ENCODE measurements around the gene ATP6V0A4. TPM values are rescaled to one million over a fixed set of nuclear protein-coding genes. Genes with fewer than 3 reads are reported as not detected.

Gene ATP6V0A4
- total RNA-seq, result under 1 TPM; 0.38 to 0.74 TPM

GRCh38 chr7:138797715-138798320 is at the start of gene ATP6V0A4, which contains the start of gene TMEM213:
ATP6V0A4 (minus strand) TSS chr7:138798196; CDS start chr7:138771247, 26,949 bp downstream.
TMEM213 (plus strand) TSS chr7:138797994; CDS start chr7:138798105, 111 bp downstream.
- H3K9me3 Mint-ChIP-seq, result no peaks in the 10 kb centered on the region
- H3K4me3 Mint-ChIP-seq, result no peak within 1 kb of the TSS
- no peak for DNase-seq
- peaks cover 6% of the 10 kb centered on the region for H3K4me1 Mint-ChIP-seq (ENCODE audit: low read depth)
- peaks cover 8% of the 10 kb centered on the region for H3K27me3 Mint-ChIP-seq (ENCODE audit: low read depth)
- ATAC-seq (replicated peaks in 1 of 2), result no peak
- H3K27ac Mint-ChIP-seq, result no peak within 1 kb of the TSS
- no peaks in the 10 kb centered on the region for H3K36me3 Mint-ChIP-seq (ENCODE audit: insufficient read depth in 2 of 2)

GRCh38 chr7:138845711-138846110 is 47.7 kb upstream of the ATP6V0A4 start:
- no peaks in the 10 kb centered on the region for H3K36me3 Mint-ChIP-seq (ENCODE audit: insufficient read depth in 2 of 2)
- H3K27ac Mint-ChIP-seq, result no peak overlapping the region
- no peak for DNase-seq
- H3K9me3 Mint-ChIP-seq, result peaks cover 0 to 2% of the 10 kb centered on the region in 2 donors
- H3K4me3 Mint-ChIP-seq, result no peak overlapping the region
- peaks cover 8% of the 10 kb centered on the region for H3K27me3 Mint-ChIP-seq (ENCODE audit: low read depth)
- no peak for ATAC-seq (replicated peaks in 1 of 2)
- no peaks in the 10 kb centered on the region for H3K4me1 Mint-ChIP-seq (ENCODE audit: low read depth)

- DNase-seq, result no peak
- no peak overlapping the region for H3K27ac Mint-ChIP-seq
- H3K9me3 Mint-ChIP-seq, result no peaks in the 10 kb centered on the region
- no peak for ATAC-seq (replicated peaks in 1 of 2)
- no peaks in the 10 kb centered on the region for H3K27me3 Mint-ChIP-seq (ENCODE audit: low read depth)
- no peaks in the 10 kb centered on the region for H3K36me3 Mint-ChIP-seq (ENCODE audit: insufficient read depth in 2 of 2)
- no peaks in the 10 kb centered on the region for H3K4me1 Mint-ChIP-seq (ENCODE audit: low read depth)
- H3K4me3 Mint-ChIP-seq, result no peak overlapping the region
Measured at GRCh38 chr7:138843632-138844580, 45.9 kb upstream of the ATP6V0A4 start.

DNA sequence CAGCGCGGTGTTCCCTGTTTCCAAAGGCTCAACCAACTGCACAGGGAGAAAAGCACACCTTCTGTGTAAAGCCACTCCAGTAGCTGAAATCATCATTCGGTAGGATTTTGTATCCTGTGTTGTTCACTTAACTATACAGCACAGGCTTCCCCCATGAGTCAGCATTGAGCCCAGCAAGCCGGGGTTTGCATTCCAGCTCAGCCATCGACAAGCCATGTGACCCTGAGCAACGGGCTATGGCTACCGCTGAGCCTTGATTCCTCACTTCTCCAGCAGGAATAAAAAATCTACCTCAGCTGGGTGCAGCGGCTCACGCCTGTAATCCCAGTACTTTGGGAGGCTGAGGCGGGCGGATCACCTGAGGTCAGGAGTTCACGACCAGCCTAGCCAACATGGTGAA is 44.1 kb upstream of the ATP6V0A4 start:
- H3K36me3 Mint-ChIP-seq (ENCODE audit: insufficient read depth in 2 of 2), result no peaks in the 10 kb centered on the region
- no peak for ATAC-seq (replicated peaks in 1 of 2)
- H3K4me3 Mint-ChIP-seq, result no peak overlapping the region

DNA sequence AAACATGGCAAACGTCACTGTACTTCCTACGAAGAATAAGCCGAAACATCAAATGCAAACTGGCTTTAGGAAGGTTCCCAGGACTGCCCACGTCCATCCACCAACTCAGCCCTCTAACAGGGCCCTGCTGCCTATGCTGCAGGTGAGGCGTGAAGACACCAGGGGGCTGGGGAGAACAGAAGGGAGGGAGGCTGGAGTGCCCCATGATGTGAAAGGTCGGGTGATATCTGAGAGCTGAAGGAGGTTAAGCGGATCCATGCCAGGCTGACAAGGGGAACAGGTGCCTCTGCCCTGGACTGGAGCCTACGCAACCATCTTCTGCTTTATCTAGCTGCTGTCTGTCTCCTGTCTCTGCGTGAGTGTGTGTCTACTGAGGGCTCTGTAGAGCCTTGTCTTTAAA is 40.2 kb upstream of the ATP6V0A4 start:
- Mint-ChIP-seq H3K27ac (no peak overlapping the region), H3K36me3 (ENCODE audit: insufficient read depth in 2 of 2) (no peaks in the 10 kb centered on the region), H3K27me3 (ENCODE audit: low read depth) (peaks cover 14% of the 10 kb centered on the region), H3K9me3 (no peaks in the 10 kb centered on the region), H3K4me1 (ENCODE audit: low read depth) (peaks cover 19% of the 10 kb centered on the region), H3K4me3 (no peak overlapping the region)
- DNase-seq (no peak), ATAC-seq (replicated peaks in 1 of 2) (no peak)

More for the DNA sequence above, 44.1 kb upstream of the ATP6V0A4 start:
- no peaks in the 10 kb centered on the region for H3K27me3 Mint-ChIP-seq (ENCODE audit: low read depth)
- no peaks in the 10 kb centered on the region for H3K9me3 Mint-ChIP-seq
- no peaks in the 10 kb centered on the region for H3K4me1 Mint-ChIP-seq (ENCODE audit: low read depth)
- DNase-seq, result no peak
- no peak overlapping the region for H3K27ac Mint-ChIP-seq

- no peak for DNase-seq
- Mint-ChIP-seq H3K27ac (no peak overlapping the region), H3K4me3 (no peak overlapping the region), H3K27me3 (ENCODE audit: low read depth) (peaks cover 18% of the 10 kb centered on the region), H3K4me1 (ENCODE audit: low read depth) (peaks cover 19% of the 10 kb centered on the region), H3K36me3 (ENCODE audit: insufficient read depth in 2 of 2) (no peaks in the 10 kb centered on the region), H3K9me3 (no peaks in the 10 kb centered on the region)
- ATAC-seq (replicated peaks in 1 of 2), result no peak
Measured at GRCh38 chr7:138837627-138838026, 39.6 kb upstream of the ATP6V0A4 start.

DNA sequence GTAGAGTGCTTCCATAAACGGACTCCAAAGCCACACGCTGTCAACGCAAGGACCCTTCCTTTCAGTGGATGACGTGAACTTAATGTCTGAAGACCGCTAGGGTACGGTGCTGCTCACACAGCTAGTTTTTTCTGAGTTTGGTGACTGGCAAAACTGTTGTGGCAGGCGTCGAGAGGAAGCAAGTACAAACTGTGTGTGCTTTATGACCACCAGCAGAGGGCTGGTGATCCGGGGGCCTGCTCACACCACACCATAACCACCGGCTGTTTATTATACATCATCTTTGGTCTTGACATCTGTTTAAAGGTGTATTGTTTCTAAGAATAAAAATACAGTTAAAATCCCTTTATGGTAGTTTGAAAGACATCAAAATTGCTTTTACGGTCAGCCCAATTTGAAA is 37.1 kb upstream of the ATP6V0A4 start:
- Mint-ChIP-seq H3K27ac (no peak overlapping the region), H3K36me3 (ENCODE audit: insufficient read depth in 2 of 2) (no peaks in the 10 kb centered on the region), H3K27me3 (ENCODE audit: low read depth) (peaks cover 23% of the 10 kb centered on the region), H3K4me1 (ENCODE audit: low read depth) (peaks cover 19% of the 10 kb centered on the region), H3K9me3 (no peaks in the 10 kb centered on the region), H3K4me3 (no peak overlapping the region)
- DNase-seq (no peak), ATAC-seq (replicated peaks in 1 of 2) (no peak)

DNA sequence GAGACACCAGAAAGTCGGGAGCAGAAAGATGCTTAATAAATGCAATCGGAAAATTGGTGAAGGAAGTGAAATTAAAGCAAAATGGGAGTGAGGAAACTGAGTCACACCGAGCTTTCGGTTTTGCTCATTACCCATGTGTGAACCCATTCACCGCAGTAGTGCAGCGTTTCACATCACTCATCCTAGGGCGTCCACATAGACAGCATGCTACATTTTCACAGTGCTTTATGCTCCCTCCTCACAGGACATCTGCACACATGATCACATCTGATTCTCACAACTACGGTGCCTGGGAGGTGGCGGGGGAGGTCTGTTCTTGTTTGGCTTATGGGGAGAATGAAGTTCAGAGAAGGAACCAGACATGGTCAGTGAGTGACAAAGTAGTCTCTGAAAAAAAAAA is 36.6 kb upstream of the ATP6V0A4 start:
- Mint-ChIP-seq H3K27me3 (ENCODE audit: low read depth) (peaks cover 23% of the 10 kb centered on the region), H3K4me3 (peak overlapping the region in 1 of 2 donors; percentile 18), H3K9me3 (no peaks in the 10 kb centered on the region), H3K36me3 (ENCODE audit: insufficient read depth in 2 of 2) (no peaks in the 10 kb centered on the region), H3K4me1 (ENCODE audit: low read depth) (peaks cover 19% of the 10 kb centered on the region), H3K27ac (no peak overlapping the region)
- peak; percentile 56 to 98 for ATAC-seq (replicated peaks in 1 of 2)
- DNase-seq, result peak; percentile 3 to 44

DNA sequence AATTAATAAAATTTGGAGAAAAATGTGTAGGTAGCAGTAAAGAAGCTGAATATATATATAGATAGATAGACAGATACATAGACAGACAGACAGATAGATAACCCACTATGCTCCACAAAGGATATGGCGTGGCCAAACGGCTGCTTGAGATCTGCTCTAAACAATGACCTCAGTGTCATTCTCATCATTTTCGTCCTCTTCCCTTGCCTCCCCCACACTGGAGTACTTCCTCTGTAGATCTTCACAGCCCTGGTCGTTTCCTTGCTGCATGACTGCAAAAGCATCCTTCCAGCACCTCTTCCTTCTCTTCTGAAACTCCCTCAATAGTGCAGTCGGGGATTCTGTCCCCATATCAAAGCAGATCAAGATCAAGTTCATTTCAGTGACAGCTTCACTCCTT is 35.6 kb upstream of the ATP6V0A4 start:
- Mint-ChIP-seq H3K27me3 (ENCODE audit: low read depth) (peaks cover 23% of the 10 kb centered on the region), H3K4me3 (no peak overlapping the region), H3K27ac (no peak overlapping the region), H3K9me3 (no peaks in the 10 kb centered on the region), H3K36me3 (ENCODE audit: insufficient read depth in 2 of 2) (no peaks in the 10 kb centered on the region), H3K4me1 (ENCODE audit: low read depth) (peaks cover 19% of the 10 kb centered on the region)
- ATAC-seq (replicated peaks in 1 of 2), result no peak
- no peak for DNase-seq

- H3K27ac Mint-ChIP-seq, result no peak overlapping the region
- H3K4me3 Mint-ChIP-seq, result no peak overlapping the region
- ATAC-seq (replicated peaks in 1 of 2) (no peak), DNase-seq (no peak)
- H3K27me3 Mint-ChIP-seq (ENCODE audit: low read depth), result peaks cover 23% of the 10 kb centered on the region
- no peaks in the 10 kb centered on the region for H3K36me3 Mint-ChIP-seq (ENCODE audit: insufficient read depth in 2 of 2)
- peaks cover 19% of the 10 kb centered on the region for H3K4me1 Mint-ChIP-seq (ENCODE audit: low read depth)
- no peaks in the 10 kb centered on the region for H3K9me3 Mint-ChIP-seq
Measured at GRCh38 chr7:138832966-138833365, 35.0 kb upstream of the ATP6V0A4 start.

DNA sequence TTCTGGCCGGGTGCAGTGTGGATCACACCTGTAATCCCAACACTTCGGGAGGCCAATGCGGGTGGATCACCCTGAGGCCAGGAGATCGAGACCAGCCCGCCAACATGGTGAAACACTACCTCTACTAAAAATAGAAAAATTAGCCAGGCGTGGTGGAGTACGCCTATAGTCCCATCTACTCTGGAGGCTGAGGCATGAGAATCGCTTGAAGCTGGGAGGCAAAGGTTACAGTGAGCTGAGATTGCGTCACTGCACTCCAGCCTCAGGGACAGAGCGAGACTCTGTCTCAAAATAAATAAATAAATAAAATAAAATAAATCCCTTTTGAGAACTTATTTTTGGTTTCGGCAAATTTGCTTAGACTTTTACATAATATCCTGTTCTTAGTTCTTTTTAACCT is 31.3 kb upstream of the ATP6V0A4 start:
- Mint-ChIP-seq H3K4me3 (no peak overlapping the region), H3K27ac (no peak overlapping the region), H3K4me1 (ENCODE audit: low read depth) (peaks cover 23% of the 10 kb centered on the region), H3K9me3 (no peaks in the 10 kb centered on the region), H3K27me3 (ENCODE audit: low read depth) (peaks cover 19% of the 10 kb centered on the region), H3K36me3 (ENCODE audit: insufficient read depth in 2 of 2) (peaks cover 0 to 2% of the 10 kb centered on the region in 2 donors)
- ATAC-seq (replicated peaks in 1 of 2), result no peak
- no peak for DNase-seq

DNA sequence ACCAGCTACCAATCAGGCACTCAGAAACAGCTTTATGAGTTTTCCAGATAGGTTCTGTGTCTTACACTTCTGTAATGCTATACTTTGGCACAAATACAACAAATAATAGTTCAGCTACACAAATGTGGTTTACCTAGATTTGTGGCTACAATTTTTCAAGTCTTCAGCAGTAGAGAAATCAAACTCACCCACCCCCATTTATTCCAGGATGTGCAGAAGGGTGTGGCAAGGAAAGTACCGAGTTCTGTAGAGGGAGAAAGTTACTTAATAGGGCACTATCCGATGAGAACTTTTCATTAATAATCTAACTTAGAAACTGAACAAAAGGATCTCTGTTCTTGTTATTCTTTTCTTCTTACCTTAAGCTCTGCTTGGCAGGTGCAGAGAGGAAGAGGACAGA is 30.3 kb upstream of the ATP6V0A4 start:
- DNase-seq, result no peak
- peaks cover 13% of the 10 kb centered on the region for H3K4me1 Mint-ChIP-seq (ENCODE audit: low read depth)
- peaks cover 9% of the 10 kb centered on the region for H3K27me3 Mint-ChIP-seq (ENCODE audit: low read depth)

GRCh38 chr7:138825049-138825721 is 27.2 kb upstream of the ATP6V0A4 start:
- ATAC-seq (replicated peaks in 1 of 2), result peak; percentile 67 to 69
- Mint-ChIP-seq H3K4me3 (peak overlapping the region; percentile 54 to 56), H3K4me1 (ENCODE audit: low read depth) (peaks cover 13% of the 10 kb centered on the region), H3K9me3 (no peaks in the 10 kb centered on the region), H3K27ac (peak overlapping the region; percentile 30), H3K27me3 (ENCODE audit: low read depth) (no peaks in the 10 kb centered on the region), H3K36me3 (ENCODE audit: insufficient read depth in 2 of 2) (peaks cover 0 to 2% of the 10 kb centered on the region in 2 donors)
- no peak for DNase-seq

More for the DNA sequence above, 30.3 kb upstream of the ATP6V0A4 start:
- H3K36me3 Mint-ChIP-seq (ENCODE audit: insufficient read depth in 2 of 2), result peaks cover 0 to 2% of the 10 kb centered on the region in 2 donors
- no peak for ATAC-seq (replicated peaks in 1 of 2)
- no peak overlapping the region for H3K4me3 Mint-ChIP-seq
- H3K9me3 Mint-ChIP-seq, result no peaks in the 10 kb centered on the region
- H3K27ac Mint-ChIP-seq, result no peak overlapping the region

All from activated T-cell treated with anti-CD3 and anti-CD28 coated beads, Interleukin-2, amount 50 U/mL, for 72 hours (primary cell).